Measurements from ENCODE around the gene THSD4.
A peak's percentile ranks its signal among the peaks of the same experiment; 100 is the strongest.

The THSD4 gene

GRCh38 chr15:71323082-71323481, 207.8 kb downstream of the THSD4 start:
- no peak for TF ChIP-seq CTCF (IDR thresholded peaks at IDR 0.05)
- no peak for DNase-seq (ENCODE audit: low spot score)
- Histone ChIP-seq H3K27ac (no peak overlapping the region), H3K4me3 (no peak overlapping the region)

GRCh38 chr15:71323584-71323983, 208.3 kb downstream of the THSD4 start:
- no peak for TF ChIP-seq CTCF (IDR thresholded peaks at IDR 0.05)
- Histone ChIP-seq H3K27ac (no peak overlapping the region), H3K4me3 (no peak overlapping the region)
- no peak for DNase-seq (ENCODE audit: low spot score)

GRCh38 chr15:71325481-71325880, 210.2 kb downstream of the THSD4 start:
- no peak for TF ChIP-seq CTCF (IDR thresholded peaks at IDR 0.05)
- no peak for DNase-seq (ENCODE audit: low spot score)
- Histone ChIP-seq H3K27ac (no peak overlapping the region), H3K4me3 (no peak overlapping the region)

GRCh38 chr15:71328453-71328852, 213.2 kb downstream of the THSD4 start:
- Histone ChIP-seq H3K27ac (peak overlapping the region; percentile 64 to 85), H3K4me3 (no peak overlapping the region)
- TF ChIP-seq CTCF (IDR thresholded peaks at IDR 0.05) = no peak
- no peak for DNase-seq (ENCODE audit: low spot score)

- no peak for DNase-seq (ENCODE audit: low spot score)
- Histone ChIP-seq H3K27ac (peak overlapping the region; percentile 64 to 85), H3K4me3 (no peak overlapping the region)
- TF ChIP-seq CTCF (IDR thresholded peaks at IDR 0.05) = no peak
These were observed 213.8 kb downstream of the THSD4 start for GRCh38 chr15:71329041-71329440.

GRCh38 chr15:71329497-71330260, 214.4 kb downstream of the THSD4 start:
- TF ChIP-seq CTCF (IDR thresholded peaks at IDR 0.05) = no peak
- no peak for DNase-seq (ENCODE audit: low spot score)
- Histone ChIP-seq H3K4me3 (no peak overlapping the region), H3K27ac (peak overlapping the region; percentile 64 to 85)

- TF ChIP-seq CTCF (IDR thresholded peaks at IDR 0.05) = no peak
- no peak overlapping the region for H3K4me3 ChIP-seq
- H3K27ac ChIP-seq = peak overlapping the region in 1 of 2 donors; percentile 15
- no peak for DNase-seq (ENCODE audit: low spot score)
These were observed 215.4 kb downstream of the THSD4 start for GRCh38 chr15:71330638-71331162.
